ENCODE results near the gene HOXC9.

Gene HOXC9

DNA sequence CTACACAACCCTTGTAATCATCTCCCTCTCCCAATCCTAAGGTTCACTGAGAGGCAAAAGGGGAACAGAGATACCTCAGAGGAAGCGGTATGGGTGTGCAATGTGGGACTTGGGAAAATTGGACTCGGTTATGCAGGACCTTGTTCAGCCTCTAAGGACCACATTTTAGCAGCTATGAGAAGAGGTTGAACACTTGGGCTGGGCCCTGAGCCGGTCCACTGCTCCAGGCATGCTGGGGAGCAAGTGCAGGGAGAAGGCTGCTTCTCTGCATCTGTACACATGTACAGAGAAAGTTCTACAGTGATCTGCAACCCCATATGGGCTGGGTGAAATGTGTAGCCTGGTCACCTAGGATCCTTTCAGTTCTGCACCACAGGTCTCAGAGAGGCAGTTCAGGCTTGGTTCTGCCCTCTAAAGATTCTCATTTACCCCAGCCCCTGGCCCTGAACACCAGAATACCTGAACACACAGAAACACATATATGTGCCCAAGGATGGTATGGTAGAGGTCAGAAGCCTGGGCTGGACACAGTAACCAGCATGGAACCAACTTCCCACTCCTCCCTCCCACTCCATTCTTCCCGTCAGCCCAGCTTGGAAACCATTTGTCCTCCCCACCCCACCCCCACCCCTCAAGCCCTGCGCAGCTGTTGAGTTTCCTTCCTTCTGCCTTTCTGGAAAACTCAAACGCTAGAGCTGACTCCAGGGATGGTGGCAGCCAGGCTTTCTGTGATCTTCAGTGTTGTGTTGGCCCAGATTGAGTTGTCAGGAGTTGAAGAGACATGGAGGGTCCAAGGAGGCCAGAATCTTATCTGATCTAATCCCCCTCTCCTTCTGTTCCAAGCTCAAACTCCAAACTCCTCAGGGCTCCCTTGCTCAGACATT, 43.3 kb downstream of the HOXC9 start:
- DNase-seq = no peak

DNA sequence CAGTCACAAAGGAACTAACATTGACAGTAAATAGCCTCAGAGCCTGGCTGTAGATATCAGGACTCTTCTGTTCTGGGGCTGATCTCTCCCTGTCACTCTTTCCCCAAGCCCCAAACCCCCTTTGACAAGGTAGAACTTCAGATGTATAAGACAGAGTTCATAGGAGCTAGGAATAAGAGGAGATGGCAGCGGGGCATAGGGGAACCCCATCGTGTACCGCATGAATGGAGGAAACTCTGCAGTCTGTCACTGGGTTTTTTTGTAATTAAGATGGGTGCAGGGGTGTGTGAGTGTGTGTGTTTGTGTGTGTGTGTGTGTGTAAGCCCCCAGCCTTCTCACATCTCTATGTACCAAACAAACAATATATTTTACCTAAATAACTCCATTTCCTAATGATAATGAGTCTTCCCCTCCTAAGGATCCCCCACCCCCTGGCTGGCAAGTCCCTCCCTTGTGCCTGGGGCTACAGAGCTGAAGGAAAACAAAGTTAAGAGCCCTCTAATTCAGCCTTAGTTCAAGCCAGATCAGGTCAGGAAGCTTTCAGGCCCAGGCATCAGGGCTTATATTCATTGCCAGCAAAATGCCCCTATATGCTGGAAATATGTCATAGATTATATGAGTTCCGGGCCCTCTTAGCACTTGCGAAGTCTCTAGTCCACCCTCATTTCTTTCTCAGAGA, 44.6 kb downstream of the HOXC9 start:
- DNase-seq = no peak

DNA sequence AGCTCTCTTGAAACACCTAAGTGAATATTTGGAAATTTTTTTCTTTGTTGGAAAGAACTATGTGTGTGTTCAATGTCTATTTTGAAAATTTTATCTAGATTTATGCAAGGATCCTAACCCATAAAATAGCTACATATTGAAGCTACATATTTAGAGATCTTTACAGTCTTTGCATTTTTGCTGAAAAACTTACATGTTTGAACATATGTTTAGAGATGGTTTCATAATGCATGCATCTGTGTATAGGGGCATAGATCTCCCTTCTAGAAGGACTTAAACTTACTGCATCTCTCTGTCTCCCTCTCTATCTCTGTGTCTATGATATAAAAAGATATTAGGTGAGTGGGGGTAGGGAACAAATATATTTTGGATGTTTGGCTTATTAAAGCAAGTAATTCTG, 45.4 kb downstream of the HOXC9 start:
- DNase-seq = no peak

DNA sequence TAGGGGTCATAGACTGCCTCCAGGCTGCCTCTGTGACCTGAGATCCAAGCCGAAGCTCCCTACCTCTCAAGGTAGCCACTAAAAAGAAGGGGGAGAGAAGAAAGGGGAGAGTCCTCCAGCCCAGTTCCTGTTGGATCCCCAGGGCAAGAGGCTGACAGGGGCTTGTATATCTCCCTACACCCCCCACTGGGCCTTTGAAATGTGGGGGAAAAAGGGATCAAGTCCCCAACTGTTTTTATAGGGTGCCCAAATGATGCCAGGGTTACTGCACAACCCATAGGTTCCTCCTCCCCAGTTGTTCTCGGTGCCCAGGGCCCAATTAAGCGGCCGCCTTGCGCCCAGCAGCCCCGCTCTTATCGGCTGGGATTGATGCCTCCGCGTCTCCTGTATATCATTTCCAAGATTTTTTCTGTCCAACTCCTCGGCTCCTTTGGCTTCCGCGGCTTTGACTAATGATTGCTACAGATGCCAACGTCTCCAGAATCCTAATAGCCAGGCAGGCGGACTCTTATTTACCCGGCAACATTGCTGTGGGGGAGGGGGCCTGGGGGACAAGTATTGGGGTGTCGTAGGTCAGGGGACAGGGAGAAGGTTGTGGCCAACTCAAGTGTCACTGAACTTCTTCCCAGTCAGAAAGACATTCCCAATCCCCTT, 46.0 kb downstream of the HOXC9 start:
- no peak for DNase-seq

DNA sequence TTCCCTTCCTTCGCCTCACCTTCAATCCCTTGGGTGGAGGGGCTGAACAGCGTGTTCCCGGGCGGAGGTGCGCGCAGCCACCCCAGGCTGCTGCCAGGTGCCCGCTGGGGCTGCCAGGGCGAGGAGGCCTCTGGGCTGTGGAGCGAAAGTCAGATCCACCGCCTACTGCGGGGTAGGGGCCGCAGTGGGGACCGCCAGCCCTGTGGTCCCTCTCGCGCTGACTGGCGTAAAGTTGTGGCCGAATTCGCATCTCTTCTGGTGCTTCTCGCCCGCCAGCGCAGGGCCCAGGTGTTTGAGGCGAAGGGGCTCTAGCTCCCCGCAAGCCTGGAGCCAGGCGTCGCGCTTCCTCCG, 46.8 kb downstream of the HOXC9 start:
- DNase-seq = no peak

DNA sequence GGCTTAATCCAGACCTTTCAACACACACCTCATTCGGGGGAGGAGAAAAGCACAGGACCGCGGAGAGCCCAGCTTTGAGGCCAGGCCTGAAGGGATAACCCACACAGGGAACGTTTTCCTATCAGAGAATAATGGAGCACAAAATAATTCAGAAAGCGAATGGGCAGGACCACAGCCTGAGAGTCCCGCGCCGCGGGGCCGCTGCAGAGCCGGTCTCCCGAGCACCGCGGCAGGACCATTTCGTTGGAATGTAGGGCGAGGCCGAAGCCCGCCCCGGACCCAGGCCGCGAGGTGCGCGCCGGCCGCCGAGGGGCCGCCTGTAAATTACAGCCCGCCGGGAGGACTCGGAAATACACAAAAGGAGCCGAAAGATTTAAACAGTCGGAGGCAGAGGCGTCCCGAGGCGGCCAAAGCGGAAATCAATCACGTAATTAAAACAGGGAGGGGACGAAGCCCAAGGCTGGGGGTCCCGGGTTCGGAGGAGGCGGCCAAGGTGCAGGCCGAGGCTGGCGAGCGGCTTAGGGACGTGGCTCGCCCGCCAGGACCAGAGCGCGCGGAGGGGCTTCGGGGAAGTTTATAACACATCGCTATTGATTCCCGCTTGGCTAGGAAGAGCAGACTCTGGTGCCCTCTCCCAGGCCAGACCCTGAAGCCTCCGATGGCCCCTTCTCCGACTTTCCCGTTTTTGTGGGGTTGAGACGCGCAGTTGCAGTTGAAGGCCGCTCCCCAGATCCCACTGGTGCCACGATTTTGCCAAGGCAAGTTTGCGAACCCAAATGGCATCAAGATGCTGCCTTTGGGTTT, 47.4 kb downstream of the HOXC9 start:
- DNase-seq = no peak

DNA sequence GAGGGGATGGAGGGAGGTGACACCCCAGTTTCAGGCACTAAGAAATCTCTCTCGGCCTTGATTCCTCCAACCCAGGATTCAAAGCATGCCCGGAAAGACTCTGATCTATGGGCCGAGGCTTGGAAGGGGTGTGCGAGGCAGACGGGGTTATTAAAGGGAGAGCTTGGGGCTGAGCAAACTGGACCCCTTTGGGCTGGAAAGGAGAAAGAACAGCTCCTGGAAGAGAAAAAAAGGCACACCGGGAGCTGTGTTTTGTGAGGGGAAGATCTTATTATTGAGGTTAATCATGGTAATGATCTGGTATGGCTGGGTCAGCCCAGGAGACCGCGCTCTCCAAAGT, 48.0 kb downstream of the HOXC9 start:
- no peak for DNase-seq

DNA sequence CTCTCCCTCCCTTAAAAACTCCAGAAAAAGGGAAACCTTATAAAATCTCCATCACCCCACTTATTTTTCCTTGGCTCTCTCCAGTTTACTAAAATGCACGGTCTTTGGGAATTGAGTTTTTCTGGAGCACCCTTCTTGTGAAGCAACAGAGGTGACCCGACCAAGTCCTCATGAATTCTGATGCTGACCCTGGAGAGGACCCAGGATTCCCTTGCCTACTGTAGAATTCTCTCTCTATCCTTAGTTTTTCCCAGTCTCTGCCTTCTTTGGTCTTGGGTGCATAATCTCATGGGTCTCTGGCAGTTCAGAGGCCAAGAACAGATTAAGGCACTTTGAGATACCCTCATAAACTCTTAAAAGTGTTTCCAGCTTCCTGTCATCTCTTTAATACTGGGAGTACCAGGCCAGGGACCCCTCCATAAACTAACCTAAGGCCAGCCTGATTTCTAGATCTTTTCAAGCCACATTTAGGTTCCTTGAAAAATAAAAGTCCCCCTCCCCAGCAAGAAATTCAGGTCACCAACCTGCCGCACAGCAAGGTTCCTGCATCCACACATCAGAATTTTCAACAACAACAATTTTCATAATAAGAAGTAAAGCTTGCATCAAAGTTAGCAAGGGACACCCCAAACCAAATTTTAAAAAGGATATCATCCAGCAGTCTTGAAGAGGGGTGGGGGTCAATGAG, 48.6 kb downstream of the HOXC9 start:
- no peak for DNase-seq

DNA sequence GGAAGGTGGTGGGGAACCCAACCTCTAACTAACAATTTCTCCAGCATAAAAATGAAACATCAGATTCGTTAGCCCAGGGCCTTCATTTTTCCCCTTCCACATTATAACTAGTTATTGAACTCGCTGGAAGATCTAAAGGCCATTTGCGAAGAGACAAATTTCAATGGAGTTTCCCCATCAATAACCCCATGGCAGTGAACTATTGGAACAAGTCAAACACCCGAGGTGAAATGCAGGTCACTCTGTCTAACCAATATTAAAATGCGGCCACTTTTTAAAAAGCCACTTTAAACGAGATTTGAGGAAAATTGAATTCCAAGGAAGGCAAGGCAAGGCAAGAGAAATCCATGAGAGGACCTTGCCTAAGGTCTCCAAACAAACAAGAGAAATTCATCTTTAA, 49.1 kb downstream of the HOXC9 start:
- DNase-seq = no peak

DNA sequence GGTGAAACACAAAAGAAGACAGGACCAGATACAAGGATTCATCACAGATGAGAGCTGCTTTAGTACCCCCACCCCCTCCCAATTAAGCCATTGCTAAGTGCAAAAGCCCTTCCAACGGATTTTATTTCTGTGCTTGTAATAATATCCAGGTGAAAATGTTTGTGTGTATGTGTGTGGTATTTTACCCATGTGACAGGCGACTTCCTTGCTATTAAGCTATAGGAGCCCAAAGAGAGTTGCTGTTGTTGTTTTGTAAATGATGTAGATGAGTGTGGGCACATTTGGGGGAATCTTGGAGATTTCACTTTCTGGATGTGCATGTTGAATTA, 50.5 kb downstream of the HOXC9 start:
- no peak for DNase-seq

DNA sequence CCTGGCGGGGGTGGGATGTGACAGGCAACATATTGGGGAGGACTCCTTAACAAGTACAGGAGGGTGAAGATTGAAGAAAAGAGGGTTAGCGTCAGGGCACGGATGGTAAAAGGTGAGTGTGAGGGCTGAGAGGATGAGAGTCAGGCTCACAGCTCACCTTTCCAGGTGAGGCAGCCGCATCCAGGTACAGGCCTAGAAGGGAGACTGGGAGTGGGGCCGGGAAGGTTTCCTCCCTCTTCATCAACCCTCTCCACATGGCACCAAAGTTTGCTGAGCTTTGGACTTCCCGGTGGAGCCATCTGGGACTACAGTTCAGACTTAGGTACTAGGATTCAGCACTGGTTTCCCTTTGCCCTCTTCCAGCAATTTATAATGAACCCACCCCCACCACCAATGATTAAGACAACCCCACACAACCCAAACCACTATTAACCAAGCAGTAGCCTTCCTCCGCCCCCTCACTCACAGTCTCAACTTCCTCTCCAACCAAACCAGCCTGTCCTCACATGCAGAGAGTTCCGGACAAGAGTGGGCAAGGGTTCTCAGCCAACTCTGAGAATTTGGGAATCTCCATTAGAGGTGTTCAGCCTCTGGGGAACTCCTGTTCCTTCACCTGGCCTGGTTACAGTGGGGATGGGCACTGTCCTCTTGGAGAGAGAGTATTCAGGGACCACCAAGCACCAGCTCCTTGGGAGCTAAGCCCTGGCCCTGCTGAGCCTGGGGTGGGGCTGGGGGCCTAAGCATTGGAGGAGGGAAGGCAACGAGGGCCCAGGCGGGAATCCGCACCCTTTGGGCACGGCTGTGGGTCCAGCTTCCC, 51.3 kb downstream of the HOXC9 start:
- no peak for DNase-seq

DNA sequence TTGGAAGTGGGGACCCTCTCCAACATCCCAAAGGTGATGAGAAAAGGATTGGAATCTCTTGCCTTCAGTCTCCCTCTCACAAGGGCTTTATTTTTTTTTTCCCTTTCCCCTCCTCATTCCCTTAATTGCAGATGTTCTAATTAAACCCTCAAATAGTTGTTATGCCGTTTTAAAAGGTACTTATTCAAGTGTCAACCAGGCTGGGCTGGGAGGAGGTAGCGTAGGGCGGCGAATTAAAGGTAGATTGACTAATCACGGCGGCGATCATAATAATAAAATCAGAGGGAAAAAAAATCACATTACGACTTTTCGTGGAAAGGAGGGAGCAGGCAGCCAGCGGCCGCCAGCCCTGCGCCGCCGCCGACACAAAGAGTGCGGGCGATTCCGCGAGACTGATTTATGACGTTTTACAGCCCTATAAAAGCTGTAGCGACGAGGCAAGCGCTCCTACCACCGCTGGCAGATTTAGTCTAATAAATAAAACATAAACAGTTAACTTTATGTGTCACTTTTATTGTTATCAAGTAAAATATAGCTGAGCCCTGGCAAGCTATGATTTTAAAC, 52.0 kb downstream of the HOXC9 start:
- DNase-seq = no peak

DNA sequence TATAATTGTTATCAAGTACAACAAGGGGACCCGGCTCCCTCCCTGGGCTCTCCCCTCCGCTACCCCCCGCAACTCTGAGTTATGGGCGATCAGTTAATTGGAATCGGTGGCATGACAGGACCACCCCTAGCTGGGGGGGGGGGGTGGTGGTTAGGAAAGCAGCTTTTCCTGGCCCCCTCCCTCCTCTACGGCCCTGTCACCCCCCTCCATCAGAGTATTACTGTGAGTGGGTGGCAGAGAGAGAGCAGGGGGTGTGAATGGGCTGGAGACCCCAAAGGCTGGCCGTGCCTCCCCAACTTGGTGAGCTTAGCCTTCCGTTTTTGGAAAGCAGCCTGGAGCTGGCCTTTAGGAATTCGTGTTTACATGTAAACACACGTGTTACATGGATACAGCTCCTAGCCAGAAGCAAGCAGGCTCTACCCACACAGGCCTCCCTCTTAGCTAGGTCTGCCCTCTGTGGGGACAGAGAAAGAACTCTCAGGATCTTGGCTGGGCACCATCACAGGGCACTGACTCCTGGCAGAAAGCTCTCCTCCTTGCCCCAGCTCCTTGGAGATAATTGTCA, 52.6 kb downstream of the HOXC9 start:
- no peak for DNase-seq

All from AML-193 (cell line).